SK-N-SH (cell line): ENCODE data around the gene NAA40. TPM values are rescaled to one million over a fixed set of nuclear protein-coding genes. Genes with fewer than 3 reads are reported as not detected.
A peak's percentile ranks its signal among the peaks of the same experiment; 100 is the strongest.

Experiments used
- CTCF ChIA-PET: fragments of 300-600, 350-600 bp; formaldehyde crosslinking; extraction: SDS; loops from one replicate; lab custom pipeline; 2021; lab: Yijun Ruan, JAX
- POLR2A ChIA-PET: fragments of 350-600 bp; sonication (Branson Sonifier 250); formaldehyde crosslinking; extraction: SDS; loops from one replicate; lab custom pipeline; 2020; ENCODE audit warnings: antibody characterized with exemption, inconsistent platforms; lab: Yijun Ruan, JAX
- DNase-seq: peaks from one replicate; pipeline ENCODE4 v3.0.0; 2012
- H2AFZ ChIP-seq: fragments of 200-600 bp; sonication (generic); 2 replicates; pipeline ENCODE4 v1.8.1; 2016; ENCODE audit warnings: antibody characterized with exemption, mild to moderate bottlenecking, low read depth
- H3F3A ChIP-seq: fragments of 200-600 bp; sonication (generic); replicated peaks from 2 replicates; pipeline ENCODE3; 2016; ENCODE audit warnings: antibody characterized with exemption, mild to moderate bottlenecking; ENCODE audit not compliant: insufficient read depth
- H3K27ac ChIP-seq, 2 experiments: fragments of 200-500 bp in 1 of 2; fragments of 200-600 bp in 1 of 2; sonication (Bioruptor generic) in 1 of 2; sonication (generic), shearing (Covaris generic) in 1 of 2; 2 replicates each; pipeline versions ENCODE4 v1.5.1 to v1.6.1; 2014 to 2016; ENCODE audit warnings: low read depth in 2 of 2, inconsistent platforms in 1 of 2, low read length in 1 of 2, mild to moderate bottlenecking in 1 of 2, mixed read lengths in 1 of 2
- H3K27me3 ChIP-seq: fragments of 200-600 bp; sonication (generic), shearing (Covaris generic); 2 replicates; pipeline ENCODE4 v1.6.1; 2016; ENCODE audit warnings: mixed run types; ENCODE audit not compliant: insufficient read depth
- H3K36me3 ChIP-seq, 2 experiments: fragments of 200-500 bp in 1 of 2; fragments of 200-600 bp in 1 of 2; sonication (Bioruptor generic) in 1 of 2; sonication (generic) in 1 of 2; replicated peaks in 1 of 2; 2 replicates each; pipeline versions ENCODE3 to v1.5.1; 2014 to 2016; ENCODE audit warnings: low read length in 1 of 2, mild to moderate bottlenecking in 1 of 2; ENCODE audit not compliant: insufficient read depth in 2 of 2, control insufficient read depth in 1 of 2
- H3K4me1 ChIP-seq, 2 experiments: fragments of 200-500 bp in 1 of 2; fragments of 200-600 bp in 1 of 2; sonication (Bioruptor generic) in 1 of 2; sonication (generic), shearing (Covaris generic) in 1 of 2; 2 replicates each; pipeline versions ENCODE4 v1.5.1 to v1.6.1; 2014 to 2016; ENCODE audit warnings: low read depth in 1 of 2, low read length in 1 of 2, mixed run types in 1 of 2; ENCODE audit not compliant: insufficient read depth in 2 of 2, control insufficient read depth in 1 of 2
- H3K4me2 ChIP-seq: fragments of 200-600 bp; sonication (generic), shearing (Covaris generic); 2 replicates; pipeline ENCODE4 v1.6.1; 2017; ENCODE audit warnings: mixed run types
- H3K4me3 ChIP-seq, 2 experiments: fragments of 200-500 bp in 1 of 2; fragments of 200-600 bp in 1 of 2; sonication (Bioruptor generic) in 1 of 2; sonication (generic), shearing (Covaris generic) in 1 of 2; 2 replicates each; pipeline versions ENCODE4 v1.5.1 to v1.8.1; 2014 to 2016; ENCODE audit warnings: low read depth in 2 of 2, inconsistent platforms in 1 of 2, low read length in 1 of 2, mild to moderate bottlenecking in 1 of 2, mixed read lengths in 1 of 2, moderate library complexity in 1 of 2
- H3K79me2 ChIP-seq: fragments of 200-600 bp; sonication (generic); 2 replicates; pipeline ENCODE4 v1.8.1; 2017; ENCODE audit warnings: mild to moderate bottlenecking; ENCODE audit not compliant: insufficient read depth
- H3K9ac ChIP-seq: fragments of 200-600 bp; sonication (generic); 2 replicates; pipeline ENCODE4 v1.6.1; 2017; ENCODE audit warnings: mixed run types
- H3K9me2 ChIP-seq: fragments of 200-600 bp; sonication (generic); 2 replicates; pipeline ENCODE4 v1.6.1; 2017; ENCODE audit warnings: mixed run types
- H3K9me3 ChIP-seq: fragments of 200-600 bp; sonication (generic); 2 replicates; pipeline ENCODE4 v1.6.1; 2017; ENCODE audit warnings: mixed run types, mild to moderate bottlenecking, moderate library complexity
- H4K20me1 ChIP-seq: fragments of 200-600 bp; sonication (generic); 2 replicates; pipeline ENCODE4 v1.6.1; 2017; ENCODE audit warnings: mild to moderate bottlenecking, mixed run types; ENCODE audit not compliant: insufficient read depth
- CTCF ChIP-seq: fragments of 200-600 bp; sonication (generic); IDR thresholded peaks from 2 replicates; pipeline ENCODE4 v1.6.1; 2017; ENCODE audit warnings: antibody characterized with exemption, mild to moderate bottlenecking, moderate library complexity
- EP300 ChIP-seq, 2 experiments: IDR thresholded peaks; 2 replicates each; pipeline versions ENCODE4 v1.4.0 to v1.6.1; 2012; ENCODE audit warnings: borderline replicate concordance in 1 of 2, low read depth in 1 of 2, low read length in 1 of 2
- GABPA ChIP-seq: IDR thresholded peaks from 2 replicates; pipeline ENCODE4 v1.4.0; 2012; ENCODE audit warnings: low read depth, mild to moderate bottlenecking
- GATA2 ChIP-seq: sonication (generic); formaldehyde crosslinking; IDR thresholded peaks from 2 replicates; pipeline ENCODE4 v1.5.0; 2020; ENCODE audit warnings: mild to moderate bottlenecking, missing genetic modification reagents
- JUND ChIP-seq: IDR thresholded peaks from 2 replicates; pipeline ENCODE4 v1.4.0; 2012
- NFIC ChIP-seq: IDR thresholded peaks from 2 replicates; pipeline ENCODE4 v1.4.0; 2012; ENCODE audit warnings: borderline replicate concordance
- POLR2AphosphoS5 ChIP-seq: IDR thresholded peaks from 2 replicates; pipeline ENCODE4 v1.6.1; 2012; ENCODE audit warnings: low read depth, low read length
- RAD21 ChIP-seq: IDR thresholded peaks from 2 replicates; pipeline ENCODE4 v1.6.1; 2012; ENCODE audit warnings: mild to moderate bottlenecking, low read length
- RXRA ChIP-seq: IDR thresholded peaks from 2 replicates; pipeline ENCODE4 v1.4.0; 2012; ENCODE audit warnings: low read depth, mild to moderate bottlenecking, borderline replicate concordance
- TEAD4 ChIP-seq: IDR thresholded peaks from 2 replicates; pipeline ENCODE4 v1.4.0; 2012; ENCODE audit warnings: mild to moderate bottlenecking, borderline replicate concordance; ENCODE audit not compliant: insufficient read depth
- USF2 ChIP-seq: fragments of 150-350 bp; IDR thresholded peaks from 2 replicates; pipeline ENCODE4 v1.6.1; 2017; ENCODE audit warnings: antibody characterized with exemption, low read length, low read depth, borderline replicate concordance
- WGBS: methylation state at CpG from one replicate; pipeline ENCODE4 v1.1.6; 2017; ENCODE audit warnings: low lambda C conversion rate; 5-methylcytosine and 5-hydroxymethylcytosine counted together
- polyA plus RNA-seq, 3 experiments: library from polyadenylated mRNA; depleted of rRNA; stranded (reverse); fragments of >200 nt; gene quantifications; 2 replicates each; pipeline ENCODE4 v1.2.3, GENCODE V29; 2012

NAA40 gene
- polyA plus RNA-seq, 1 of the 3 experiments (the other 2 are of a cell fraction) = 33.0 TPM

- no peak for TF ChIP-seq GATA2 (CRISPR knock-in tag)
- no peak for TF ChIP-seq JUND
- no peak for TF ChIP-seq NFIC
- peak; percentile 89 for TF ChIP-seq RAD21
- TF ChIP-seq USF2 = no peak
- no peak for TF ChIP-seq POLR2AphosphoS5
- peak; percentile 71 for TF ChIP-seq CTCF
- TF ChIP-seq, all 33 proteins: peak for 4
Measured at GRCh38 chr11:63945477-63946163, 6.8 kb downstream of the NAA40 start (continued).

GRCh38 chr11:63951779-63952536 is 13.2 kb downstream of the NAA40 start:
- POLR2A ChIA-PET = no interaction called here

GRCh38 chr11:63952570-63952969 is 13.8 kb downstream of the NAA40 start:
- CTCF ChIA-PET = interaction anchor here (0.8 to 9.0 kb wide), 4 partner anchors 8 to 201 kb away, joined by 3 to 162 read pairs (median 4); partner anchors contain the start of gene MARK2
- no peak overlapping the region for H3K4me3 ChIP-seq
- POLR2A ChIA-PET = no interaction called here
- H3K4me2 ChIP-seq = no peak overlapping the region
- H3K27ac ChIP-seq = no peak overlapping the region
- 97% methylated on average over 4 of the region's 4 CpGs for WGBS
- H3F3A ChIP-seq = no peaks in the 10 kb centered on the region
- peaks cover 24 to 45% of the 10 kb centered on the region in 2 experiments for H3K36me3 ChIP-seq
- H3K9me3 ChIP-seq = no peaks in the 10 kb centered on the region
- H3K27me3 ChIP-seq = no peaks in the 10 kb centered on the region
- H3K9me2 ChIP-seq = no peaks in the 10 kb centered on the region
- H4K20me1 ChIP-seq = no peaks in the 10 kb centered on the region
- no peaks in the 10 kb centered on the region for H3K79me2 ChIP-seq
- H2AFZ ChIP-seq = no peak overlapping the region
- TF ChIP-seq RXRA (no peak), GABPA (no peak), EP300 (IDR thresholded peaks at IDR 0.05; ENCODE audit: borderline replicate concordance in 1 of 2, low read depth in 1 of 2, low read length in 1 of 2) (no peak), USF2 (no peak)
- no peak overlapping the region for H3K9ac ChIP-seq
- H3K4me1 ChIP-seq = no peaks in the 10 kb centered on the region
- no peak for DNase-seq

More at GRCh38 chr11:63951779-63952536, 13.2 kb downstream of the NAA40 start:
- H3K4me3 ChIP-seq = no peak overlapping the region
- no peaks in the 10 kb centered on the region for H3K9me3 ChIP-seq
- H3K4me2 ChIP-seq = no peak overlapping the region
- H3K79me2 ChIP-seq = no peaks in the 10 kb centered on the region
- DNase-seq = no peak
- no peaks in the 10 kb centered on the region for H3K4me1 ChIP-seq
- H3K36me3 ChIP-seq = peaks cover 29 to 41% of the 10 kb centered on the region in 2 experiments
- 95% methylated on average over 20 of the region's 20 CpGs for WGBS
- H3F3A ChIP-seq = no peaks in the 10 kb centered on the region
- no peaks in the 10 kb centered on the region for H4K20me1 ChIP-seq
- no peaks in the 10 kb centered on the region for H3K9me2 ChIP-seq
- H3K27me3 ChIP-seq = no peaks in the 10 kb centered on the region
- H3K27ac ChIP-seq = no peak overlapping the region
- no peak overlapping the region for H2AFZ ChIP-seq
- no peak for TF ChIP-seq TEAD4
- no peak overlapping the region for H3K9ac ChIP-seq
- CTCF ChIA-PET = interaction anchor here (0.8 to 9.0 kb wide), 4 partner anchors 8 to 201 kb away, joined by 3 to 162 read pairs (median 4); partner anchors contain the start of gene MARK2
